Activated CD4-positive, CD25-positive, alpha-beta regulatory T cell treated with anti-CD3 and anti-CD28 coated beads, Interleukin-2, amount 50 U/mL, for 16 hours (primary cell): ENCODE data around the gene VIT.
A peak's percentile ranks its signal among the peaks of the same experiment; 100 is the strongest.

Experiments
- DNase-seq: peaks from one replicate; pipeline ENCODE4 v3.0.0-alpha.2; 2020; ENCODE audit warnings: low read depth, low spot score

VIT gene

GRCh38 chr2:36769106-36769505 is 72.6 kb downstream of the VIT start:
- DNase-seq = no peak

- peak; percentile 4 for DNase-seq
Observed at GRCh38 chr2:36770542-36771287, 74.2 kb downstream of the VIT start.

GRCh38 chr2:36771671-36772070 is 75.2 kb downstream of the VIT start:
- no peak for DNase-seq

GRCh38 chr2:36773947-36774346 is 77.4 kb downstream of the VIT start:
- no peak for DNase-seq

- no peak for DNase-seq
Observed at GRCh38 chr2:36775261-36775660, 78.8 kb downstream of the VIT start.

GRCh38 chr2:36775806-36776205 is 79.3 kb downstream of the VIT start:
- DNase-seq = no peak

- no peak for DNase-seq
Observed at GRCh38 chr2:36777272-36777671, 80.8 kb downstream of the VIT start.

- DNase-seq = no peak
Observed at GRCh38 chr2:36777788-36778187, 81.3 kb downstream of the VIT start.

- DNase-seq = no peak
Observed at GRCh38 chr2:36779462-36779861, 83.0 kb downstream of the VIT start.

GRCh38 chr2:36780231-36780839 is 83.8 kb downstream of the VIT start:
- DNase-seq = no peak

GRCh38 chr2:36781907-36782720 is 85.6 kb downstream of the VIT start:
- no peak for DNase-seq

GRCh38 chr2:36783246-36783645 is 86.7 kb downstream of the VIT start:
- no peak for DNase-seq

- DNase-seq = peak; percentile 29
Observed at GRCh38 chr2:36785179-36785795, 88.8 kb downstream of the VIT start.

- DNase-seq = no peak
Observed at GRCh38 chr2:36789181-36789804, 92.8 kb downstream of the VIT start.

GRCh38 chr2:36792951-36793350 is 96.4 kb downstream of the VIT start:
- DNase-seq = no peak

GRCh38 chr2:36797324-36798070 is 101.0 kb downstream of the VIT start:
- no peak for DNase-seq

- DNase-seq = no peak
Observed at GRCh38 chr2:36798724-36799123, 102.2 kb downstream of the VIT start.

- no peak for DNase-seq
Observed at GRCh38 chr2:36800381-36800780, 103.9 kb downstream of the VIT start.

- no peak for DNase-seq
Observed at GRCh38 chr2:36801088-36801487, 104.6 kb downstream of the VIT start.

- DNase-seq = no peak
Observed at GRCh38 chr2:36802952-36803351, 106.4 kb downstream of the VIT start.

GRCh38 chr2:36805635-36806224 is 109.2 kb downstream of the VIT start:
- DNase-seq = no peak
